Mesenchymal stem cell (in vitro differentiated cells and primary cell): ENCODE results near the gene ABCB4.
"Not testable (repeated sequence)": the region's sequence is repeated elsewhere in the genome, so short reads cannot be mapped to it uniquely, and the experiment has no call there.

Experiments
- DNase-seq: peaks from one replicate; pipeline ENCODE4 v3.0.0-alpha.2; 2013
- H2AFZ ChIP-seq: one replicate; pipeline ENCODE4 v1.6.1; 2013; ENCODE audit warnings: low read depth, mild to moderate bottlenecking, control low read depth, inconsistent platforms, low read length, moderate library complexity
- H2AK5ac ChIP-seq: 2 replicates; pipeline ENCODE4 v1.6.1; 2013; ENCODE audit warnings: low read length, moderate library complexity, mild to moderate bottlenecking, inconsistent platforms; ENCODE audit not compliant: severe bottlenecking
- H2BK120ac ChIP-seq: one replicate; pipeline ENCODE4 v1.6.1; 2013; ENCODE audit warnings: low read depth, mild to moderate bottlenecking, inconsistent platforms, low read length, moderate library complexity
- H2BK12ac ChIP-seq, 2 experiments: one replicate each; pipeline ENCODE4 v1.6.1; 2013; ENCODE audit warnings: inconsistent platforms in 2 of 2, low read length in 2 of 2, mild to moderate bottlenecking in 2 of 2, moderate library complexity in 2 of 2, control low read depth in 1 of 2
- H2BK15ac ChIP-seq: one replicate; pipeline ENCODE4 v1.6.1; 2013; ENCODE audit warnings: mild to moderate bottlenecking, low read depth, inconsistent platforms; ENCODE audit not compliant: poor library complexity, severe bottlenecking
- H2BK5ac ChIP-seq: 2 replicates; pipeline ENCODE4 v1.6.1; 2013; ENCODE audit warnings: low read depth, mild to moderate bottlenecking, low read length, control low read depth, inconsistent platforms; ENCODE audit not compliant: poor library complexity, severe bottlenecking
- H3K14ac ChIP-seq, 2 experiments: one replicate each; pipeline ENCODE4 v1.6.1; 2013; ENCODE audit warnings: inconsistent platforms in 2 of 2, low read length in 2 of 2, control low read depth in 1 of 2, mild to moderate bottlenecking in 1 of 2, moderate library complexity in 1 of 2
- H3K18ac ChIP-seq, 2 experiments: one replicate each; pipeline ENCODE4 v1.6.1; 2013; ENCODE audit warnings: inconsistent platforms in 2 of 2, low read length in 2 of 2, control low read depth in 1 of 2, low read depth in 1 of 2, mild to moderate bottlenecking in 1 of 2
- H3K23ac ChIP-seq, 2 experiments: one replicate each; pipeline ENCODE4 v1.6.1; 2013; ENCODE audit warnings: inconsistent platforms in 2 of 2, low read length in 2 of 2, mild to moderate bottlenecking in 2 of 2, moderate library complexity in 2 of 2, control low read depth in 1 of 2
- H3K27ac ChIP-seq: 2 replicates; pipeline ENCODE4 v1.5.1; 2013; ENCODE audit warnings: mild to moderate bottlenecking, moderate library complexity, low read length, control low read depth, inconsistent platforms; ENCODE audit not compliant: poor library complexity, severe bottlenecking
- H3K27me3 ChIP-seq, 2 experiments: 2 replicates each; pipeline versions ENCODE4 v1.6.1 to v1.7.0; 2013; ENCODE audit warnings: low read length in 2 of 2, mild to moderate bottlenecking in 2 of 2, moderate library complexity in 2 of 2, control low read depth in 1 of 2, inconsistent platforms in 1 of 2; ENCODE audit not compliant: control insufficient read depth in 1 of 2, insufficient read depth in 1 of 2
- H3K36me3 ChIP-seq, 2 experiments: 2 replicates each; pipeline versions ENCODE4 v1.6.1 to v1.7.0; 2013; ENCODE audit warnings: low read length in 2 of 2, control low read depth in 1 of 2, inconsistent platforms in 1 of 2, low read depth in 1 of 2, mild to moderate bottlenecking in 1 of 2; ENCODE audit not compliant: insufficient read depth in 2 of 2, control insufficient read depth in 1 of 2
- H3K4ac ChIP-seq, 2 experiments: one replicate each; pipeline ENCODE4 v1.6.1; 2013; ENCODE audit warnings: inconsistent platforms in 2 of 2, low read length in 2 of 2, mild to moderate bottlenecking in 2 of 2, moderate library complexity in 2 of 2, control low read depth in 1 of 2, low read depth in 1 of 2
- H3K4me1 ChIP-seq: 2 replicates; pipeline ENCODE4 v1.6.1; 2013; ENCODE audit warnings: low read depth, low read length, control low read depth; ENCODE audit not compliant: control insufficient read depth, insufficient read depth
- H3K4me2 ChIP-seq: 2 replicates; pipeline ENCODE4 v1.6.1; 2013; ENCODE audit warnings: low read length, mild to moderate bottlenecking, inconsistent platforms; ENCODE audit not compliant: poor library complexity, severe bottlenecking
- H3K4me3 ChIP-seq, 2 experiments: 2 replicates each; pipeline versions ENCODE4 v1.5.1 to v1.7.0; 2013; ENCODE audit warnings: low read length in 2 of 2, mild to moderate bottlenecking in 2 of 2, control low read depth in 1 of 2, low read depth in 1 of 2; ENCODE audit not compliant: insufficient read depth in 1 of 2
- H3K79me1 ChIP-seq: replicated peaks from 2 replicates; pipeline ENCODE4 v1.6.1; 2013; ENCODE audit warnings: mild to moderate bottlenecking, control low read depth, low read length, inconsistent platforms; ENCODE audit not compliant: poor library complexity, severe bottlenecking
- H3K9ac ChIP-seq: 2 replicates; pipeline ENCODE4 v1.7.0; 2013; ENCODE audit warnings: mild to moderate bottlenecking, low read length, moderate library complexity
- H3K9me3 ChIP-seq: 2 replicates; pipeline ENCODE4 v1.7.0; 2013; ENCODE audit warnings: mild to moderate bottlenecking, low read length; ENCODE audit not compliant: control insufficient read depth
- H4K8ac ChIP-seq: one replicate; pipeline ENCODE4 v1.6.1; 2013; ENCODE audit warnings: inconsistent platforms, mild to moderate bottlenecking, low read length, moderate library complexity
- H4K91ac ChIP-seq: one replicate; pipeline ENCODE4 v1.6.1; 2013; ENCODE audit warnings: mild to moderate bottlenecking, low read length, inconsistent platforms
- WGBS: methylation state at CpG from one replicate; pipeline ENCODE4 v1.1.7; 2013; ENCODE audit warnings: mixed read lengths; 5-methylcytosine and 5-hydroxymethylcytosine counted together

Gene ABCB4

DNA sequence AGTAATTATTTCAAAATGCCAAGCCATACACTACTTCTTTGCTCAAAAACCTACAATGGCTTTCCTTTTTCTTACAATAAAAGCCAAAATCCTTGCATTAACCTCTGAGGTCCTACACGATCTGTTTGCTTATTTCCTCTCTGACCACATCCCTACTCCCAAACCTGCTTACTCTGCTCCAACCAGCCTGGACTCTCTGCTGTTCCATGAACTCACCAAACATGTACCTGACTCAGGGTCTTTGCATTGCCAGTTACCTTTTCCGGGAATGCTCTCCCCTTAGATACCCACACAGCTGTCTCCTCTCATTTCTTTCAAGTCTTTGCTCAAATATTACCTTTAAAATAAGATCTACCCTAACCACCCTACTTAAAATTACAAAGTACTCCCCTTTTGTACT, 2.3 kb downstream of the ABCB4 start:
- Histone ChIP-seq H3K18ac (no peak overlapping the region), H3K9me3 (no peaks in the 10 kb centered on the region), H2BK5ac (no peak overlapping the region), H2BK15ac (no peak overlapping the region), H3K14ac (no peak overlapping the region), H3K4ac (no peak overlapping the region), H3K4me1 (peaks cover 8% of the 10 kb centered on the region), H3K79me1 (no peaks in the 10 kb centered on the region), H3K27me3 (peaks cover 15 to 19% of the 10 kb centered on the region in 2 experiments), H3K27ac (no peak overlapping the region), H4K8ac (no peak overlapping the region), H3K4me2 (no peak overlapping the region), H2BK120ac (no peak overlapping the region), H3K23ac (no peak overlapping the region), H2AFZ (no peak overlapping the region), H3K36me3 (no peaks in the 10 kb centered on the region), H3K4me3 (no peak overlapping the region), H2BK12ac (no peak overlapping the region), H2AK5ac (no peak overlapping the region), H3K9ac (no peak overlapping the region), H4K91ac (no peak overlapping the region)
- 90% methylated on average over 2 of the region's 2 CpGs for WGBS
- DNase-seq: no peak

DNA sequence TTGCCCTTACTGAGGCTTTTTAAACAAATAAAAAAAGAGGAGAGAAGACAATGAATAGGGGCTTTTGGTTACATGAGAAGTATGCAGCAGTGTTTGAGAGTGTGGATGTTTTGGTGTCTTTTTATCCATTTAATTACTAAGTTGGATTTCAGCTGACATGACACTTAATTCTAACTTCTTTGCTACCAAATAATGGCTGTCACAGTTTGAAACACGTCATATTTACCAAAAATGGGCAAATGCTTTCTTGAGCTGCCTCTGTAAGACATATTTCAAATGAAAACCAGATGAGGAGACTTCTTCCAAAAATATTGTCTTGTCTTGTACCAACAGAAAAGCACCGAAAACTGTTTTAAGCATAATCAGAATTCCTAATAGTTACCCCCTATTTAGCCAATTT, 4.0 kb downstream of the ABCB4 start:
- H3K36me3 ChIP-seq: no peaks in the 10 kb centered on the region
- H3K9me3 ChIP-seq: no peaks in the 10 kb centered on the region
- H3K4me1 ChIP-seq: peaks cover 8% of the 10 kb centered on the region
- H3K79me1 ChIP-seq: no peaks in the 10 kb centered on the region
- no peak overlapping the region for H2BK5ac ChIP-seq
- no peak overlapping the region for H4K91ac ChIP-seq
- H2BK12ac ChIP-seq: no peak overlapping the region
- no peak overlapping the region for H2BK120ac ChIP-seq
- H3K9ac ChIP-seq: no peak overlapping the region
- no peak overlapping the region for H3K14ac ChIP-seq
- H3K23ac ChIP-seq: no peak overlapping the region
- no peak overlapping the region for H3K4ac ChIP-seq
- 70% methylated on average over 1 of the region's 2 CpGs for WGBS
- no peak overlapping the region for H2BK15ac ChIP-seq
- no peak overlapping the region for H3K18ac ChIP-seq
- no peak overlapping the region for H2AFZ ChIP-seq
- no peak overlapping the region for H3K4me2 ChIP-seq
- H3K27ac ChIP-seq: no peak overlapping the region
- H2AK5ac ChIP-seq: no peak overlapping the region
- peaks cover 8 to 12% of the 10 kb centered on the region in 2 experiments for H3K27me3 ChIP-seq
- H4K8ac ChIP-seq: no peak overlapping the region
- no peak for DNase-seq
- H3K4me3 ChIP-seq: no peak overlapping the region

DNA sequence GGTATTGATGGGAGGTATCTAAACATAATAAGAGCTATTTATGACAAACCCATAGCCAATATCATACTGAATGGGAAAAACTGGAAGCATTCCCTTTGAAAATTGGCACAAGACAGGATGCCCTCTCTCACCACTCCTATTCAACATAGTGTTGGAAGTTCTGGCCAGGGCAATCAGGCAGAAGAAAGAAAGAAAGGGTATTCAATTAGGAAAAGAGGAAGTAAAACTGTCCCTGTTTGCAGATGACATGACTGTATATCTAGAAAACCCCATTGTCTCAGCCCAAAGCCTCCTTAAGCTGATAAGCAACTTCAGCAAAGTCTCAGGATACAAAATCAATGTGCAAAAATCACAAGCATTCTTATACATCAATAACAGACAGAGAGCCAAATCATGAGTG, 6.3 kb downstream of the ABCB4 start:
- H3K4me1 ChIP-seq, H2BK15ac ChIP-seq, H3K4ac ChIP-seq, H3K4me2 ChIP-seq, H2BK5ac ChIP-seq, H3K79me1 ChIP-seq, H2BK12ac ChIP-seq, H2AK5ac ChIP-seq, H4K8ac ChIP-seq, H2BK120ac ChIP-seq, H3K27ac ChIP-seq, DNase-seq, H3K23ac ChIP-seq, H3K27me3 ChIP-seq, H3K9me3 ChIP-seq, H3K18ac ChIP-seq, H3K4me3 ChIP-seq, H4K91ac ChIP-seq, H3K36me3 ChIP-seq, H3K9ac ChIP-seq, H2AFZ ChIP-seq, H3K14ac ChIP-seq: not testable (repeated sequence)

DNA sequence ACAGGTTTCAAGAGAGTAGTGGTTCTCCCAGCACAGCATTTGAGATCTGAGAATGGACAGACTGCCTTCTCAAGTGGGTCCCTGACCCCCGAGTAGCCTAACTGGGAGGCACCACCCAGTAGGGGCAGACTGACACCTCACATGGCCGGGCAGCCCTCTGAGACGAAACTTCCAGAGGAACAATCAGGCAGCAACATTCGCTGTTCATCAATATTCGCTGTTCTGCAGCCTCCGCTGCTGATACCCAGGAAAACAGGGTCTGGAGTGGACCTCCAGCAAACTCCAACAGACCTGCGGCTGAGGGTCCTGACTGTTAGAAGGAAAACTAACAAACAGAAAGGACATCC, 10.0 kb downstream of the ABCB4 start:
- 80% methylated on average over 6 of the region's 7 CpGs for WGBS

More for the DNA sequence above, 10.0 kb downstream of the ABCB4 start:
- H3K23ac ChIP-seq, H3K18ac ChIP-seq, H2BK120ac ChIP-seq, H3K4me3 ChIP-seq, H2AK5ac ChIP-seq, H2BK15ac ChIP-seq, H2BK5ac ChIP-seq, H3K4ac ChIP-seq, H3K9me3 ChIP-seq, DNase-seq, H3K79me1 ChIP-seq, H2AFZ ChIP-seq, H3K9ac ChIP-seq, H3K27me3 ChIP-seq, H3K4me2 ChIP-seq, H3K36me3 ChIP-seq, H3K14ac ChIP-seq, H3K4me1 ChIP-seq, H4K8ac ChIP-seq, H2BK12ac ChIP-seq, H3K27ac ChIP-seq, H4K91ac ChIP-seq: not testable (repeated sequence)
